ENCODE measurements around the gene ZNF100.
A peak's percentile ranks its signal among the peaks of the same experiment; 100 is the strongest.
"Not testable (repeated sequence)": the region's sequence is repeated elsewhere in the genome, so short reads cannot be mapped to it uniquely, and the experiment has no call there.

ZNF100 gene

DNA sequence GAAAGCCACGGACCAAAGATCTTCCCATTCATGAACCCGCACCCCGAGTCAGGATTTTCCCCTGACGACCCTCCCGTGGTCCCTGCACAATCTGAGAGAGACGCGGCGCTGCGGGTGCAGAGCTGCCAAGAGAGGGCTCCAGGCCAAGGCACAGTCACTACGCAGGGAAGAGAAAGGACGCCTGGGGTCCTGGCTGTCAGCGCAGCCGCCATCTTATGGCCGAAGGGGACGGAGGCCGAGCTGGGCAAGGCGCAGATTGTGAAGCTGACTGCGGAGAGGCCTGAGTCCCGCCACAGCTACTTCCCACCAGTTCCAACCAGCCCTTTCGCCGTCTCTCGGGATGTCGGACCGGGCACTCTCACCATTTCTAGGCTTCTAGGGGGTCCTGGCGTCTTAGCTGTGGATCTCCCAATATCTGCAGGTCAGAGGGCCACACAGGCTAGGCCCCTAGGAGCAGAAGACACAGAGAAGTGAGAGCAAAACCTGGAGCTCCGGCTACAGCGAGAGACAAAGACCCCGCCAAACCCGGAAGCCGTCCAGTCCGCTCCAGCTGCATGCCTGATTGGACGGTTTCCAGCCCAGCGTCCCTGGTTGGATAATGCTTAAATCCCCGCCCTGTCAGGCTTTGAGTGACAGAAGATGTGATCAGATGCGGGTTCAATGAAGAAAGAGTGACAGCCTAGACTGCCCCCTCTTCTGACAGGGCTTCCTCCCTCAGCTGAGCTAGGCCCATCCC is at the start of gene ZNF100:
Gene ZNF100 (minus strand): TSS at position 515 of the 736 bp plus-strand sequence. CDS start 150 bp downstream, at position 365.
- Mint-ChIP-seq H3K36me3 (peaks cover 5% of the 10 kb centered on the region), H3K4me1 (ENCODE audit: low read depth) (peaks cover 35% of the 10 kb centered on the region), H3K27ac (peak within 1 kb of the TSS; percentile 89), H3K4me3 (peak within 1 kb of the TSS; percentile 97), H3K9me3 (ENCODE audit: low read depth) (no peaks in the 10 kb centered on the region), H3K27me3 (no peaks in the 10 kb centered on the region)

DNA sequence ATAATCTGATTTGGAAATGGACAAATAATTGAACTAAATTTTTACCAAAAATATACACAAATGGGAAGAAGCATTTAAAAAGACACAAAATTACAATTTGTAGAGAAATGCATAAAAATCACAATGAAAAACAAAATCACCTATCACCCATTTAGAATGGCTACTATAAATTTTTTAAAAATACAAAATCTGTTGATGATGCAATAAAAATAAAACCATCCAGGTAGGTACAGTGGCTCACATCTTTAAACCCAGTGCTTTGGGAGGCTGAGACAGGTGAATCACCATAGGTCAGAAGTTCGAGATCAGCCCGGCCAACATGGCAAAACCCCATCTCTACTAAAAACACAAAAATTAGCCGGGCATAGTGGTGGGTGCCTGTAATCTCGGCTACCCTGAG is 45.1 kb upstream of the ZNF100 start:
- H3K9me3 Mint-ChIP-seq (ENCODE audit: low read depth): peaks cover 19% of the 10 kb centered on the region
- no peak overlapping the region for H3K4me3 Mint-ChIP-seq
- H3K27me3 Mint-ChIP-seq: no peaks in the 10 kb centered on the region

DNA sequence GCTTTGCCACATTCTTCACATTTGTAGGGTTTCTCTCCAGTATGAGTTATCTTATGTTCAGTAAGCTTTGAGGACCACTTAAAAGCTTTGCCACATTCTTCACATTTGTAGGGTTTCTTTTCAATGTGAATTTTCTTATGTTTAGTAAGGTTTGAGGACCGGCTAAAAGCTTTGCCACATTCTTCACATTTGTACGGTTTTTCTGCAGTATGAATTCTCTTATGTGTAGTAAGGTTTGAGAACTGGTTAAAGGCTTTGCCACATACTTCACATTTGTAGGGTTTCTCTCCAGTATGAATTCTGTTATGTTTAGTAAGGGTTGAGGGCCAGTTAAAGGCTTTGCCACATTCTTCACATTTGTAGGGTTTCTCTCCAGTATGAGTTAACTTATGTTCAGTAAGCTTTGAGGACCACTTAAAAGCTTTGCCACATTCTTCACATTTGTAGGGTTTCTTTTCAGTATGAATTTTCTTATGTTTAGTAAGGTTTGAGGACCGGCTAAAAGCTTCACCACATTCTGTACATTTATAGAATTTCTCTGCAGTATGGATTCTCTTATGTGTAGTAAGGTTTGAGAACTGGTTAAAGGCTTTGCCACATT is 41.1 kb upstream of the ZNF100 start:
- Mint-ChIP-seq H3K9me3 (ENCODE audit: low read depth) (peaks cover 16% of the 10 kb centered on the region), H3K36me3 (peaks cover 46% of the 10 kb centered on the region)
- not testable (repeated sequence) for H3K4me1 Mint-ChIP-seq (ENCODE audit: low read depth); H3K27ac Mint-ChIP-seq; H3K27me3 Mint-ChIP-seq; H3K4me3 Mint-ChIP-seq

More for the DNA sequence above, 45.1 kb upstream of the ZNF100 start:
- Mint-ChIP-seq H3K27ac (no peak overlapping the region), H3K36me3 (peaks cover 59% of the 10 kb centered on the region), H3K4me1 (ENCODE audit: low read depth) (no peaks in the 10 kb centered on the region)

DNA sequence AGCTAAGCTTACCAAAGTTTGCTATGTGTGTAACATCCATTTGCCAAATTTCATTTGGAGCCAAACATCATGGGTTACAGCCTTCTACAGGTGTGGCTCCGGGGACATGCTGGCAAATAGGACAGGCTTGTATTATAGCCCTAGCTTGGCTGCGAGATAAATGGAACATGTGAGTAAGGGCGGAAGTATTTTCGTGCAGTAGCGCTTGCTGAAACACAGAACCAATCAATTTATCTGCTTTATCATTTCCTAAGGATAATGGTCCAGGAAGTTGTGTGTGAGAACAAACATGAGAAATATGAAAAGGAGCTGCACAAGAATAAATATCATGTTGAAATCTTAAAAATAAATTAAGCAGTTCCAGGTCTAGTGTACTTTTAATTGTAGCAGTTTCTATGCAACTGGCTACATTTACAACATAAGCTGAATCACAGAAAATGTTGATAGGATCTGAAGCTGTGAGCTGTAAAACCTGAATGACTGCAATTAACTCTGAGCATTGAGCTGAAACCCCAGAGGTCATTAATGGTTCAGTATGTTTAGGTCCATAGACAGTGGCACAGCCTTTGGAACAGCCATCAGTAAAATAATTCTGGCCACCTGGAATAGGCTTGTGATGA is 22.2 kb upstream of the ZNF100 start:
- Mint-ChIP-seq H3K36me3 (peaks cover 7% of the 10 kb centered on the region), H3K4me1 (ENCODE audit: low read depth) (no peaks in the 10 kb centered on the region), H3K27ac (no peak overlapping the region), H3K4me3 (no peak overlapping the region), H3K27me3 (no peaks in the 10 kb centered on the region), H3K9me3 (ENCODE audit: low read depth) (peaks cover 22% of the 10 kb centered on the region)

DNA sequence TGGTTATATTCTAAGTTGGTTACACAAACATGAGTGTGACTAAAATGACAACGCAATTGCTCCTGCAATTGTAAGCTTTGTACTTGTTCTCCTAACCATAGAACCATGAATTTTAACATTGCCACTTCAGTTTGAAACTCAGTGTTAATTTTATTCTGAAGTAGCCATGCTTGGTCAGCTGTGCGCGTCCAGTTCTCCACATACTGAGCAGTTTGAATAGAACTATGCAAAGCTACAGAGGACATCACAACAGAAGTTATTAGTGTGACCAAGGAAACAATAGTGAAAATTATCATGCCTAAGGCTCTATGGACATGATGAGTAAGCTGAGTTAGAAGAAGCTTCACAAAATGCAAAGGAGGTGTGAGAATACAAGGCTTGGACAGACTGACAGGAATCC is 19.6 kb upstream of the ZNF100 start:
- no peaks in the 10 kb centered on the region for H3K4me1 Mint-ChIP-seq (ENCODE audit: low read depth)
- no peak overlapping the region for H3K4me3 Mint-ChIP-seq
- H3K27me3 Mint-ChIP-seq: no peaks in the 10 kb centered on the region
- H3K27ac Mint-ChIP-seq: no peak overlapping the region
- peaks cover 16% of the 10 kb centered on the region for H3K9me3 Mint-ChIP-seq (ENCODE audit: low read depth)
- peaks cover 7% of the 10 kb centered on the region for H3K36me3 Mint-ChIP-seq

DNA sequence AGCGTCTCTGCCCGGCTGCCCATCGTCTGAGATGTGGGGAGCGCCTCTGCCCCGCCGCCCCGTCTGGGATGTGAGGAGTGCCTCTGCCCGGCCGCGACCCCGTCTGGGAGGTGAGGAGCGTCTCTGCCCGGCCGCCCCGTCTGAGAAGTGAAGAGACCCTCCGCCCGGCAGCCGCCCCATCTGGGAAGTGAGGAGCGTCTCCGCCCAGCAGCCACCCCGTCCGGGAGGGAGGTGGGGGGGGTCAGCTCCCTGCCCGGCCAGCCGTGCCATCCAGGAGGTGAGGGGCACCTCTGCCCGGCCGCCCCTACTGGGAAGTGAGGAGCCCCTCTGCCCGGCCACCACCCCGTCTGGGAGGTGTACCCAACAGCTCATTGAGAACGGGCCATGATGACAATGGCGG is 8.4 kb upstream of the ZNF100 start:
- not testable (repeated sequence) for H3K4me3 Mint-ChIP-seq; H3K36me3 Mint-ChIP-seq; H3K27ac Mint-ChIP-seq; H3K4me1 Mint-ChIP-seq (ENCODE audit: low read depth); H3K9me3 Mint-ChIP-seq (ENCODE audit: low read depth); H3K27me3 Mint-ChIP-seq

DNA sequence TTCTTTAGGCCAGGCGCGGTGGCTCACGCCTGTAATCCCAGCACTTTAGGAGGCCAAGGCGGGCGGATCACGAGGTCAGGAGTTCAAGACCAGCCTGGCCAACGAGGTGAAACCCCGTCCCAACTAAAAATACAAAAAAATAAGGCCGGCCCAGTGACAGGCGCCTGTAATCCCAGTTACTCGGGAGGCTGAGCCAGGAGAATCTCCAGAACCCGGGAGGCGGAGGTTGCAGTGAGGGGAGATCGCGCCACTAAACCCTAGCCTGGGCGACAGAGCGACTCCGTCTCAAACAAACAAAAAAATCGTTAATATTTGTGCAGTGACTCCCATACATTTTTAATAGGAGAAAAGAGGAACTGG is 694 bp downstream of the ZNF100 start:
- peaks cover 40% of the 10 kb centered on the region for H3K4me1 Mint-ChIP-seq (ENCODE audit: low read depth)
- H3K27ac Mint-ChIP-seq: peak overlapping the region; percentile 89
- peak overlapping the region; percentile 97 for H3K4me3 Mint-ChIP-seq
- H3K9me3 Mint-ChIP-seq (ENCODE audit: low read depth); H3K27me3 Mint-ChIP-seq: not testable (repeated sequence)
- peaks cover 10% of the 10 kb centered on the region for H3K36me3 Mint-ChIP-seq

DNA sequence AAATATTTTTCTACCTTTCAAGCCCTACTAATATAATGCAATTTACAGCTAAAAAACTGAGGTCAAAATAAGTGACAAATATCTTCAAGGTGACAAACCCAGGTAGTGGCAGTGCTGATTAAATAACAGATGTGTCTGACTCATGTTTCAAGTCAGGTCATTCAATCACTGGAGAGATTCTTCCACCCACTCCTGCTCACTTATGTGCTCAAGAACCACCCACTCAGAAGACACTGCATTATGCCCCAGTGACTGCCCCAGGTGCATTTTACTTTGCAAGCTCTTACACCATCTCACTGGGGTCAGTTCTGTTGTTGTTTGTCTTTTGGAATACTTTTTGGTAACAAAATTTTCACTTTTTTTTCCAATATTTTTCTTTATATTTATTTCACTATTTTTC is 2.2 kb downstream of the ZNF100 start:
- H3K27me3 Mint-ChIP-seq: no peaks in the 10 kb centered on the region
- peak overlapping the region; percentile 97 for H3K4me3 Mint-ChIP-seq
- H3K9me3 Mint-ChIP-seq (ENCODE audit: low read depth): no peaks in the 10 kb centered on the region
- no peak overlapping the region for H3K27ac Mint-ChIP-seq
- peaks cover 16% of the 10 kb centered on the region for H3K36me3 Mint-ChIP-seq
- peaks cover 43% of the 10 kb centered on the region for H3K4me1 Mint-ChIP-seq (ENCODE audit: low read depth)

DNA sequence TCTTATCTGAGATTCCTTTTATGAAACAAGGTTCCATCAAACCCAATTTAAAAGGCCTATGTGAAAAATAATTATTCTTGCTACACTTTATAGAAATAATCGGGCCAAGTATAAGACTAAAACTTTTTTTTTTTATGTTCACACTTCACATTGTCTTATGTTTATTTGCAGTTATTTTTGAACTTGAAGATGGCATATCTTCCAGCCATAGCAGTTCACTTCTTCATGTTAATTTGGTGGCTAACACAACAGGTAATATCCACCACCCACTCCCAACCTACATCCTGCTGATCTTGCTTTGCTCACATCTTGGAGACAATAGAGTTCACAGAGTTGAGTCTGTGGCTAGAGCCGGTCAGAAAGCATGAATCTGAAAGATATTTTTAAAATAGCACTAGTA is 5.8 kb downstream of the ZNF100 start:
- H3K4me3 Mint-ChIP-seq; H3K9me3 Mint-ChIP-seq (ENCODE audit: low read depth); H3K27ac Mint-ChIP-seq; H3K27me3 Mint-ChIP-seq: not testable (repeated sequence)
- Mint-ChIP-seq H3K4me1 (ENCODE audit: low read depth) (peaks cover 59% of the 10 kb centered on the region), H3K36me3 (peaks cover 32% of the 10 kb centered on the region)

DNA sequence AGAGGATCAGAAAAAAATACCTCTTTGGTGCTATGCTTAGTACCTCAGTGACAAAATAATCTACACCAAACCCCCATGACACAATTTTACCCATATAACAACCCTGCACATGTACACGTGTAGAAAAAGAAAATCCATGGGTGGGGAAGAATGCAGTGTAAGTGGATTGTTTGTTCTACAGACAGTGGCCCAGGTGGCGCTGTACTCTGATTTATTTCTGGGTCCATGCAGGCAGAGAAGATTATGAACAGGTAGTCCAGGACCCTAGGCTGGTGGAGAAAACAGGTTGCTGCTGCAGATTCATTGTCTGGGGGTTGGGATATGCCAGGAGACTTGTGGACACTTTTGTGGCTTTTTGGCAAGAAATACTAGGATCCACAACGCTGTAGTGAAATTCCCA is 9.1 kb downstream of the ZNF100 start:
- Mint-ChIP-seq H3K9me3 (ENCODE audit: low read depth) (no peaks in the 10 kb centered on the region), H3K4me1 (ENCODE audit: low read depth) (peaks cover 44% of the 10 kb centered on the region), H3K36me3 (peaks cover 50% of the 10 kb centered on the region), H3K4me3 (no peak overlapping the region), H3K27me3 (no peaks in the 10 kb centered on the region), H3K27ac (no peak overlapping the region)

DNA sequence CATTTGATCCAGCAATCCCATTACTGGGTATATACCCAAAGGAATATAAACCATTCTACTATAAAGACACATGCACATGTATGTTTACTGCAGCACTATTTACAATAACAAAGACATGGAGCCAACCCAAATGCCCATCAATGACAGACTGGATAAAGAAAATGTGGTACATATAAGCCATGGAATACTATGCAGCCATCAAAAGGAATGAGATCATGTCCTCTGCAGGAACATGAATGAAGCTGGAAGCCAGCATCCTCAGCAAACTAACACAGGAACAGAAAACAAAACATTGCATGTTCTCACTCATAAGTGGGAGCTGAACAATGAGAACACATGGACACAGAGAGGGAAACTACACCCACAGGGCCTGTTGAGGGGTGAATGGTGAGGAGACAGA is 11.8 kb downstream of the ZNF100 start:
- H3K27ac Mint-ChIP-seq; H3K4me3 Mint-ChIP-seq; H3K9me3 Mint-ChIP-seq (ENCODE audit: low read depth); H3K27me3 Mint-ChIP-seq: not testable (repeated sequence)
- H3K36me3 Mint-ChIP-seq: peaks cover 50% of the 10 kb centered on the region
- H3K4me1 Mint-ChIP-seq (ENCODE audit: low read depth): peaks cover 32% of the 10 kb centered on the region

DNA sequence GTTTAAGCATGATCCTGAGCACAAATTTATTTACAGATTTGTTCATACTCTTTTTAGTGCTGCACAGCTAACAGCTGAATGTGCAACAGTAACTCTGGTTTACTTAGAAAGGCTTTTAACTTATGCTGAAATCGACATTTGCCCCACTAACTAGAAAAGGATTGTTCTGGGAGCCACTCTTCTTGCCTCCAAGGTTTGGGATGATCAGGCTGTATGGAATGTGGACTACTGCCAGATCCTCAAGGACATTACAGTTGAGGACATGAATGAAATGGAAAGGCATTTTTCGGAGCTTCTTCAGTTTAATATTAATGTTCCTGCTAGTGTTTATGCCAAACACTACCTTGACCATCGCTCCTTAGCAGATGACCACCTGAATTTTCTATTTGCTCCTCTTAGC is 16.0 kb downstream of the ZNF100 start:
- Mint-ChIP-seq H3K36me3 (peaks cover 51% of the 10 kb centered on the region), H3K4me3 (no peak overlapping the region)

DNA sequence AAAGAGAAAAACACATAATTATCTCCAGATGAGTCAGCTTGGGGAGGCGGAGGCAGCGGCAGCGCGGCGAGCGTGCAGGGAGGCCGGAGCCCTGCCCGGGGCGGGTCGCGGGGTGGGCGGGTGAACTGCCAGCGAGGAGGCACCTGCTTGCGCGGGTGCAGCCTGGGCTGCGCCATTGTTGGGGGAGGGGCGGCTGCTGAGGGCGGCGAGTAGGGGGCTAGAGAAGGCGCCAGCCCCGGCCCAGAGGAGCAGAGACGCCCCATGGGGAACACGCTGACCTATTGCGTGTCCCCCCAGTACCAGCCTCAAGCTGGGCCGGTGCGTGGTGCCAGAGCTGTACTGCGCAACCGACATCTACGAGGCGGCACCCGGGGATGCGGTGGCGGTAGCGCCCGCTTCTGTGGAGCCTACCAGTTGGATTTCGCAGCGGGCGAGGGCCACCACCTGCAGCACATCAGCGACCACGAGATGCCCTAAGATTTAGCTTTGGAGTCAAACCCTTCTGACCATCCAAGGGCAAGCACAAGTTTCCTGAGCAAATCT is 16.7 kb downstream of the ZNF100 start:
- H3K4me3 Mint-ChIP-seq: no peak overlapping the region
- no peaks in the 10 kb centered on the region for H3K9me3 Mint-ChIP-seq (ENCODE audit: low read depth)
- no peaks in the 10 kb centered on the region for H3K27me3 Mint-ChIP-seq
- H3K4me1 Mint-ChIP-seq (ENCODE audit: low read depth): peaks cover 27% of the 10 kb centered on the region
- H3K36me3 Mint-ChIP-seq: peaks cover 48% of the 10 kb centered on the region
- no peak overlapping the region for H3K27ac Mint-ChIP-seq

More for the DNA sequence above, 16.0 kb downstream of the ZNF100 start:
- Mint-ChIP-seq H3K27ac (no peak overlapping the region), H3K27me3 (no peaks in the 10 kb centered on the region), H3K9me3 (ENCODE audit: low read depth) (no peaks in the 10 kb centered on the region), H3K4me1 (ENCODE audit: low read depth) (peaks cover 31% of the 10 kb centered on the region)

DNA sequence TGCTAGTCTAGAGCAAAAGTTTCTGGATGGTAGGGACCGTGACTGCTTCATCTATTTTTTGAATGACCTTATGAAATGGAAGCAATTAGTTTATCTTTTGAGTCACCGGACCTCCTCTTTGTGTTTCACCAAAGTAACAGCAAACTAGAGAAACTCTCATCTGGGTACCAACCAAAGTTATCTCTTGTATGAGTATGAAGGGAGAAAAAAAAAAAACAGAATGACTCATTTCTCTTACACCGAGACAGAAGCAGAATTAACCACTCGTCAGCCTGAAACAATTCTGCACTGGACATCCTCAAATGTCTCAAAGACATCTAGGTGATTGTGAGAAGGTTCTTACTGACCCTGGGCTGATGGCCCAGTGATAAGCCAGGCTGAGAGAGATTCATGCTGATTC is 18.3 kb downstream of the ZNF100 start:
- Mint-ChIP-seq H3K4me3 (no peak overlapping the region), H3K36me3 (peaks cover 42% of the 10 kb centered on the region), H3K9me3 (ENCODE audit: low read depth) (no peaks in the 10 kb centered on the region), H3K4me1 (ENCODE audit: low read depth) (peaks cover 21% of the 10 kb centered on the region), H3K27me3 (no peaks in the 10 kb centered on the region), H3K27ac (peak overlapping the region; percentile 46)

DNA sequence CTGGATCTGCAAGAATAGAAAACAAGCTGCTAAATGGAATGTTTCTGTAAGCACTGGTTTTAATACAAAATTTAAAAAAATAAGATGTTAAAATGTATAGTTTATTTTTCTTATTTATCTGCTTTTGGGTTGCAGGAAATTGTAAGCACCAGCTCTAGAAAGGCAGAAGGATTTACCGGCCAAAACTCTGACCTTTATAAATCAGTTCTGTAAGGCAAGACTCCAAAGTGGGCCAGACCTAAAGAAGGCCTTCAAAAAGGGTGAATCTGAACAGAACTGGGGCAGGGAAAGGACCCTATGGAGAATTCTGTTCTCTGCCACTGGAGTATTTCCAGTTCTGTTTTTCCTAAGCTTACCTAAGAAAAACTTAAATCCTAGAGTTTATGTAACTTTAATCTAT is 19.3 kb downstream of the ZNF100 start:
- Mint-ChIP-seq H3K4me3 (no peak overlapping the region), H3K27me3 (no peaks in the 10 kb centered on the region), H3K9me3 (ENCODE audit: low read depth) (no peaks in the 10 kb centered on the region), H3K4me1 (ENCODE audit: low read depth) (peaks cover 21% of the 10 kb centered on the region), H3K27ac (no peak overlapping the region), H3K36me3 (peaks cover 44% of the 10 kb centered on the region)
